Measurements from ENCODE around the gene IFI30.

- TF ChIP-seq CTCF (IDR thresholded peaks at IDR 0.05) (no peak), ZFX (IDR thresholded peaks at IDR 0.05; ENCODE audit: borderline replicate concordance) (no peak)
These were observed 6.3 kb downstream of the IFI30 start for GRCh38 chr19:18179957-18180356.

Data from 22Rv1 (cell line).